PFSK-1 (cell line): ENCODE results near the gene RHOBTB3.

Source experiments
- FOXP2 ChIP-seq: optimal IDR thresholded peaks from 2 replicates; pipeline ENCODE3; 2011; ENCODE audit warnings: borderline replicate concordance, control low read depth, inconsistent platforms; ENCODE audit not compliant: insufficient read depth; ENCODE audit errors: extremely low read length, extremely low read depth
- POLR2AphosphoS5 ChIP-seq: IDR thresholded peaks from 2 replicates; pipeline ENCODE4 v1.6.1; 2012; ENCODE audit warnings: low read depth, mild to moderate bottlenecking, control low read depth, low read length, moderate library complexity
- SIN3A ChIP-seq: IDR thresholded peaks from 2 replicates; pipeline ENCODE4 v1.6.1; 2012; ENCODE audit warnings: mild to moderate bottlenecking, low read length, moderate library complexity, borderline replicate concordance; ENCODE audit not compliant: insufficient read depth
- TAF1 ChIP-seq: IDR thresholded peaks from 2 replicates; pipeline ENCODE4 v1.6.1; 2012; ENCODE audit warnings: low read length, control low read depth, borderline replicate concordance; ENCODE audit not compliant: insufficient read depth
- TF ChIP-seq, protein P1 (sequence below), 2 experiments: IDR thresholded peaks; 2 replicates each; pipeline versions ENCODE4 v1.6.1 to v1.8.0; 2011 to 2012; ENCODE audit warnings: low read depth in 2 of 2, low read length in 2 of 2, control low read depth in 1 of 2, inconsistent platforms in 1 of 2, mild to moderate bottlenecking in 1 of 2, moderate library complexity in 1 of 2; ENCODE audit not compliant: insufficient read depth in 1 of 2

RHOBTB3 gene

DNA sequence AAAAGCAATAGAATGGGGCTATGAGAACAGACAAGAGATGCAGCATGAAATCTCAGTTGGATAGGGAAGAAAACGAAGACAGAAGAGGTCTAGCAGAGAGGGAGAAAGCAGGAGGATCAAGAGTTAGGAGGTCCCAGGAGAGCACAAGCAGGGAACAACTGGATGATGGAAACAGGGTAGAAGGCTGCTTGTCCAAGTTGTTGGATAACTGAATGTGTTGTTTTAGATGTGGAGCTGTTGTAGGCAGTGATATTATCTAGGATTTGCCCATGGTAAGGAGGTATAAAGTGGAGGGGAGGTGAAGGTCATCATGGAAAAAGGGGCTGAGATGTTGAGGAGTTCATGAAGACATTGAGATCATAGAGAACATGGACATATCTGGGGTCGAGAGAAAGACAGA, 12.4 kb upstream of the RHOBTB3 start:
- TF ChIP-seq, protein P1, sequence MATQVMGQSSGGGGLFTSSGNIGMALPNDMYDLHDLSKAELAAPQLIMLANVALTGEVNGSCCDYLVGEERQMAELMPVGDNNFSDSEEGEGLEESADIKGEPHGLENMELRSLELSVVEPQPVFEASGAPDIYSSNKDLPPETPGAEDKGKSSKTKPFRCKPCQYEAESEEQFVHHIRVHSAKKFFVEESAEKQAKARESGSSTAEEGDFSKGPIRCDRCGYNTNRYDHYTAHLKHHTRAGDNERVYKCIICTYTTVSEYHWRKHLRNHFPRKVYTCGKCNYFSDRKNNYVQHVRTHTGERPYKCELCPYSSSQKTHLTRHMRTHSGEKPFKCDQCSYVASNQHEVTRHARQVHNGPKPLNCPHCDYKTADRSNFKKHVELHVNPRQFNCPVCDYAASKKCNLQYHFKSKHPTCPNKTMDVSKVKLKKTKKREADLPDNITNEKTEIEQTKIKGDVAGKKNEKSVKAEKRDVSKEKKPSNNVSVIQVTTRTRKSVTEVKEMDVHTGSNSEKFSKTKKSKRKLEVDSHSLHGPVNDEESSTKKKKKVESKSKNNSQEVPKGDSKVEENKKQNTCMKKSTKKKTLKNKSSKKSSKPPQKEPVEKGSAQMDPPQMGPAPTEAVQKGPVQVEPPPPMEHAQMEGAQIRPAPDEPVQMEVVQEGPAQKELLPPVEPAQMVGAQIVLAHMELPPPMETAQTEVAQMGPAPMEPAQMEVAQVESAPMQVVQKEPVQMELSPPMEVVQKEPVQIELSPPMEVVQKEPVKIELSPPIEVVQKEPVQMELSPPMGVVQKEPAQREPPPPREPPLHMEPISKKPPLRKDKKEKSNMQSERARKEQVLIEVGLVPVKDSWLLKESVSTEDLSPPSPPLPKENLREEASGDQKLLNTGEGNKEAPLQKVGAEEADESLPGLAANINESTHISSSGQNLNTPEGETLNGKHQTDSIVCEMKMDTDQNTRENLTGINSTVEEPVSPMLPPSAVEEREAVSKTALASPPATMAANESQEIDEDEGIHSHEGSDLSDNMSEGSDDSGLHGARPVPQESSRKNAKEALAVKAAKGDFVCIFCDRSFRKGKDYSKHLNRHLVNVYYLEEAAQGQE (IDR thresholded peaks at IDR 0.05; ENCODE audit: insufficient read depth in 1 of 2, low read depth in 2 of 2, low read length in 2 of 2), result no peak
- TF ChIP-seq SIN3A (no peak), TAF1 (no peak), POLR2AphosphoS5 (no peak), FOXP2 (no peak)

DNA sequence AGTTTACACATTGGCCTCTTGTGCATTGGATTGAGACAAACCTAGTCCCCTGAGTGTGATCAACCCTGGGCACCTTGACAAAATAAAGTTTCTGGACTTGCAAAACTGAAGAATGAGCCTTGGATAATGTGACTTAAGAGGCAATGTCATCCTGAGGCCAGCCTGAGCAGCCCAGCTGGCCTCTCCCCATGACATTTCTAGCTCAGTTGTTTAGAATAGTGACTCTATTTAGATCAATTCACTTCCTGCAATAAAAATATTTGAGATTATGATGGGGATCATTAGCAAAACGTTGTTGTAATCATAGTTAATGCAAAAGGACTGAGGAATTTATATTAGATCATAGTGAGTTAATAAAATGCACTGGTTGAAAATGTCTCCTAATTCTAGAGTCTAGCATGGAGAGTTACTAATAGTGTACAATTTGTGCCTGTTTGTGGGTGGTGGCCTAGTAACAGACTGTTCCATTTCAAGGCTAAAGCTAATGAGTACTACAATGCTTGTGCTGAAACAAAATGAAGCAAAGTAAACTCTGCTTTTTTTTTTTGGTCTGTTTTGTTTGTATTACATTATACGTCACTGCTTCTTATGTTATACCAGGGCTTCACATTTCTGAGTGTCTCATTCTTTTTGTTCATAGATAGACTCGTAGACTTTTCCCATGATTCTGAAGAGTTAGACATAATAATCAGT, 10.9 kb upstream of the RHOBTB3 start:
- TF ChIP-seq, protein P1 (IDR thresholded peaks at IDR 0.05; ENCODE audit: insufficient read depth in 1 of 2, low read depth in 2 of 2, low read length in 2 of 2), result no peak
- TF ChIP-seq POLR2AphosphoS5 (no peak), SIN3A (no peak), FOXP2 (no peak), TAF1 (no peak)

DNA sequence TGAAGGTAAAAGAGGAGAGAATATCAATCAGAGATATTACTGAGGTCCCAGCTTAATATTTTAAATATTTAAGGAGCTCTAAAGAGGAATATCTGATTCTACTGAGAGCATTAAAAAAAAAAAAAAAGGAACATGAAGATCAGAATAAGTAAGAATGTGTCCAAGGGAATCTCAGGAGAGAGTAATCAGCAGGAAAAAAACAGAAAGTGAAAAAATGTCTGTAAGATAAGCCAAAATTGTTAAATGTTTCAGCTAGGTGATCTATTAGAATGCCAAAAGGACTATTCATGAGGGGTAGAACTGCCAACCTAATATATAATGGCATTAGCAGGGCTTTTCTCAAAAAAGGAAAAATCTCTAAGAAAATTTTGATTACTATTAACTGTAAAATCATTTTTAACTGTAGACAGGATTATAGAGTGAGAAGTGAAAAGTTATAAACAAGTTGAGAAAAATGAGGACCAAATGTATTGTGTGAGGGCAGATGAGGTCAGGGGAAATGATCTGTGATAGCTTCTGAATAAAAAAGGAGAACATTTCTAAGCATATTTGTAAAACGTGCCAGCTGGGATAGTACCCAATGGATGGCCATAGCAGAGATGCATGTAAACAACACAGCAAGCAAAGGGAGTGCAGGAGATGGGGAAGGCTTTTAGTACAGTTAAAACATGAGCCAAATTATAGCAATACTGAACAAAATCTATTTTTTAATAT, 9.4 kb upstream of the RHOBTB3 start:
- TF ChIP-seq, protein P1 (IDR thresholded peaks at IDR 0.05; ENCODE audit: insufficient read depth in 1 of 2, low read depth in 2 of 2, low read length in 2 of 2), result no peak
- TF ChIP-seq TAF1, result no peak
- no peak for TF ChIP-seq FOXP2
- no peak for TF ChIP-seq POLR2AphosphoS5
- no peak for TF ChIP-seq SIN3A

DNA sequence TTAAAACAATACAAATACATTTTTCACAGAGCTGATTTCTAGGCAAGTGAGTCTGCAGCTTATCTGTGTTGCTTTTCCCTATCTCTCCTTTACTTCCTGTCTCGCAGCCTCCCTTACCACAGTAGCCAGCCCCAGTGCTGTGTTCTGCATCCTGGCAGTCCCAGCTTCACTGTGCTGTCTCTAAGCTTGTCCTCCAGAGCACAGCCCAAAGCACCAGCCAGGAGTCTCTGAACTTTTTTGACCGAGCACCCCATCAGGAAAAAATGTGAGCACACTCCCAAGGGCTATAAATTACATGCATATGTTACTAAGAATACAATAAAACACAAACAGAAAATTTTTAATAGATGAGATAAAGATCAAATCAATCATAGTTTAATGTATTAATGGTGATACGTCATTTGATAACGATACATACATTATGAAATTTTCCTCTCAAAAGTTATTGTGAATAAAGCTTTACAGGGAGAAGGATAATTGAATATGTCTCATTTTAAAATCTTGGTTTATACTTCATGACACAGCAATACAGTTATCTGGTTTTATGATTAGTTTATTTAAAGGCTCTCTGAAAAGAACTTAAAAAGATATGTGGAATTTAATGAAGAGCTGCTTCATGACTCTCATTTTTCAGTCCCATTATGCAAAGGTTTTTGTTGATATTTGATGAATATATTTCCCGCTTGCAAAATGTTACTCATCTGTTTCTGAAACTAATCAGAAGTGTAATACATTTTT, 7.3 kb upstream of the RHOBTB3 start:
- TF ChIP-seq, protein P1 (IDR thresholded peaks at IDR 0.05; ENCODE audit: insufficient read depth in 1 of 2, low read depth in 2 of 2, low read length in 2 of 2), result no peak
- TF ChIP-seq FOXP2, result no peak
- TF ChIP-seq SIN3A, result no peak
- no peak for TF ChIP-seq POLR2AphosphoS5
- no peak for TF ChIP-seq TAF1
